Endothelial cell of umbilical vein (primary cell): ENCODE results near the gene PSME3IP1. TPM values are rescaled to one million over a fixed set of nuclear protein-coding genes. Genes with fewer than 3 reads are reported as not detected.

Experiments
- BruUV-seq: library from RNA; stranded (reverse); fragments of 400-500 nt; replicated peaks from 2 replicates; lab custom pipeline; 2021; lab: Mats Ljungman, UMichigan
- CTCF ChIA-PET: fragments of 300-600, 350-600 bp; sonication (Branson Sonifier 250); formaldehyde crosslinking; loops from one replicate; lab custom pipeline; 2021; ENCODE audit warnings: antibody characterized with exemption, inconsistent platforms; lab: Charles Lee
- POLR2A ChIA-PET: fragments of 300-600, 350-600 bp; sonication (Branson Sonifier 250); formaldehyde crosslinking; loops from one replicate; lab custom pipeline; 2021; ENCODE audit warnings: antibody characterized with exemption, inconsistent platforms; lab: Charles Lee
- DNase-seq: peaks from one replicate; pipeline ENCODE4 v3.0.0-alpha.2; 2011; ENCODE audit warnings: low read depth, low spot score
- FAIRE-seq: peaks from 2 replicates; lab custom pipeline; 2011; peaks lifted over from hg19 to GRCh38; lab: Jason Lieb, UNC
- H2AFZ ChIP-seq: 2 replicates; pipeline ENCODE4 v1.6.0; 2012; ENCODE audit warnings: low read depth, low read length, control low read depth, inconsistent platforms
- H3K27ac ChIP-seq: 2 replicates; pipeline ENCODE4 v1.5.1; 2011; ENCODE audit warnings: low read depth, mild to moderate bottlenecking, control low read depth, low read length, moderate library complexity; ENCODE audit not compliant: insufficient read depth
- H3K27me3 ChIP-seq, 2 experiments: 2 replicates each; pipeline versions ENCODE4 v1.6.0 to v1.6.1; 2011; ENCODE audit warnings: low read length in 2 of 2, mixed read lengths in 1 of 2; ENCODE audit not compliant: control insufficient read depth in 2 of 2, insufficient read depth in 2 of 2
- H3K36me3 ChIP-seq, 2 experiments: 2 replicates in 1 of 2; 3 replicates in 1 of 2; pipeline ENCODE4 v1.5.1; 2011; ENCODE audit warnings: low read length in 2 of 2, mild to moderate bottlenecking in 1 of 2, moderate library complexity in 1 of 2; ENCODE audit not compliant: control insufficient read depth in 2 of 2, insufficient read depth in 2 of 2; ENCODE audit errors: extremely low read depth in 1 of 2
- H3K4me1 ChIP-seq: 3 replicates; pipeline ENCODE4 v1.5.1; 2011; ENCODE audit warnings: mild to moderate bottlenecking, low read length; ENCODE audit not compliant: control insufficient read depth, insufficient read depth; ENCODE audit errors: extremely low read depth
- H3K4me2 ChIP-seq: 2 replicates; pipeline ENCODE4 v1.6.1; 2011; ENCODE audit warnings: low read length, control low read depth, mixed read lengths; ENCODE audit not compliant: insufficient read depth
- H3K4me3 ChIP-seq, 3 experiments: fragments of 200-600 bp in 1 of 3; sonication (generic), shearing (Covaris generic) in 1 of 3; replicated peaks in 1 of 3; 2 replicates each; pipeline ENCODE4 v1.5.1; 2011 to 2016; ENCODE audit warnings: control low read depth in 3 of 3, low read length in 3 of 3, mild to moderate bottlenecking in 2 of 3, inconsistent platforms in 1 of 3, low read depth in 1 of 3, moderate library complexity in 1 of 3; ENCODE audit not compliant: insufficient read depth in 1 of 3
- H3K79me2 ChIP-seq: 2 replicates; pipeline ENCODE4 v1.6.0; 2012; ENCODE audit warnings: low read length, inconsistent platforms; ENCODE audit not compliant: control insufficient read depth, insufficient read depth
- H3K9ac ChIP-seq: replicated peaks from 2 replicates; pipeline ENCODE3; 2011; ENCODE audit warnings: low read length, control low read depth; ENCODE audit not compliant: insufficient read depth; ENCODE audit errors: extremely low read depth
- H3K9me1 ChIP-seq: replicated peaks from 3 replicates; pipeline ENCODE4 v1.6.0; 2011; ENCODE audit warnings: mild to moderate bottlenecking, low read length; ENCODE audit not compliant: control insufficient read depth, insufficient read depth; ENCODE audit errors: extremely low read depth
- H3K9me3 ChIP-seq: replicated peaks from 2 replicates; pipeline ENCODE4 v1.5.1; 2012; ENCODE audit warnings: low read length, inconsistent platforms; ENCODE audit not compliant: control insufficient read depth, insufficient read depth
- H4K20me1 ChIP-seq: replicated peaks from 2 replicates; pipeline ENCODE3; 2011; ENCODE audit warnings: mild to moderate bottlenecking, low read length; ENCODE audit not compliant: control insufficient read depth, insufficient read depth; ENCODE audit errors: extremely low read depth
- EZH2 ChIP-seq: IDR thresholded peaks from 2 replicates; pipeline ENCODE4 v1.6.1; 2012; ENCODE audit warnings: borderline replicate concordance, low read depth, mild to moderate bottlenecking, moderate library complexity, low read length, inconsistent platforms; ENCODE audit not compliant: severe bottlenecking
- FOS ChIP-seq: IDR thresholded peaks from 2 replicates; pipeline ENCODE4 v1.6.1; 2011; ENCODE audit warnings: mild to moderate bottlenecking, low read length, moderate library complexity, borderline replicate concordance; ENCODE audit not compliant: insufficient read depth
- GATA2 ChIP-seq: IDR thresholded peaks from 2 replicates; pipeline ENCODE4 v1.7.0; 2011; ENCODE audit warnings: low read depth, mild to moderate bottlenecking, moderate library complexity, mixed read lengths, low read length; ENCODE audit not compliant: insufficient read length, insufficient read depth
- JUN ChIP-seq: IDR thresholded peaks from 2 replicates; pipeline ENCODE4 v1.6.1; 2011; ENCODE audit warnings: borderline replicate concordance, low read depth; ENCODE audit not compliant: insufficient read length, insufficient read depth
- MYC ChIP-seq: IDR thresholded peaks from one replicate; pipeline ENCODE4 v1.6.1; 2011; ENCODE audit warnings: mild to moderate bottlenecking, low read depth, low read length
- POLR2A ChIP-seq: IDR thresholded peaks from 2 replicates; pipeline ENCODE4 v1.6.1; 2012; ENCODE audit warnings: low read depth, mild to moderate bottlenecking, control low read depth, low read length
- POLR2AphosphoS5 ChIP-seq: IDR thresholded peaks from 2 replicates; pipeline ENCODE4 v1.6.1; 2012; ENCODE audit warnings: low read depth, mild to moderate bottlenecking, control low read depth, low read length, moderate library complexity; ENCODE audit not compliant: insufficient read depth
- dilution Hi-C: fragments of 300-500 bp; cut with MboI; formaldehyde crosslinking; loops from one replicate; pipeline ENCODE4 v1.15.0; 2019; ENCODE audit warnings: low sequenced_read_pairs; ENCODE audit not compliant: extremely low pct_ligation_motif_present
- intact Hi-C: fragments of 100-400 bp; cut with micrococcal nuclease; formaldehyde crosslinking; loops from one replicate; pipeline ENCODE4 v1.10.0; 2022
- polyA plus RNA-seq, 4 experiments: library from polyadenylated mRNA; depleted of rRNA in 3 of 4; stranded (reverse) in 3 of 4; unstranded in 1 of 4; fragments of >200 nt; gene quantifications; 2 replicates each; pipeline versions ENCODE4 v1.2.1 to v1.2.3, GENCODE V29; 2011 to 2012; ENCODE audit warnings: missing spikeins in 1 of 4
- total RNA-seq: library from RNA; stranded (reverse); gene quantifications from 2 replicates; pipeline ENCODE4 v1.2.3, GENCODE V29; 2021
- TF ChIP-seq, protein P1 (sequence below), 2 donors: IDR thresholded peaks; 1 replicate in 1 of 2; 2 replicates in 1 of 2; pipeline ENCODE4 v1.5.1; 2011; ENCODE audit warnings: low read length in 2 of 2, mild to moderate bottlenecking in 2 of 2, moderate library complexity in 2 of 2, control low read depth in 1 of 2, inconsistent platforms in 1 of 2, low read depth in 1 of 2; ENCODE audit not compliant: insufficient read depth in 1 of 2; ENCODE audit errors: extremely low read depth in 1 of 2
- TF ChIP-seq, protein P2 (sequence below): IDR thresholded peaks from 2 replicates; pipeline ENCODE4 v1.6.1; 2011; ENCODE audit not compliant: insufficient read depth, insufficient read length

The PSME3IP1 gene
- total and polyA plus RNA-seq, 2 donors (not counting 3 experiments of a cell fraction or from before 2014, with no cell fraction given): 86.2 to 91.8 TPM

DNA sequence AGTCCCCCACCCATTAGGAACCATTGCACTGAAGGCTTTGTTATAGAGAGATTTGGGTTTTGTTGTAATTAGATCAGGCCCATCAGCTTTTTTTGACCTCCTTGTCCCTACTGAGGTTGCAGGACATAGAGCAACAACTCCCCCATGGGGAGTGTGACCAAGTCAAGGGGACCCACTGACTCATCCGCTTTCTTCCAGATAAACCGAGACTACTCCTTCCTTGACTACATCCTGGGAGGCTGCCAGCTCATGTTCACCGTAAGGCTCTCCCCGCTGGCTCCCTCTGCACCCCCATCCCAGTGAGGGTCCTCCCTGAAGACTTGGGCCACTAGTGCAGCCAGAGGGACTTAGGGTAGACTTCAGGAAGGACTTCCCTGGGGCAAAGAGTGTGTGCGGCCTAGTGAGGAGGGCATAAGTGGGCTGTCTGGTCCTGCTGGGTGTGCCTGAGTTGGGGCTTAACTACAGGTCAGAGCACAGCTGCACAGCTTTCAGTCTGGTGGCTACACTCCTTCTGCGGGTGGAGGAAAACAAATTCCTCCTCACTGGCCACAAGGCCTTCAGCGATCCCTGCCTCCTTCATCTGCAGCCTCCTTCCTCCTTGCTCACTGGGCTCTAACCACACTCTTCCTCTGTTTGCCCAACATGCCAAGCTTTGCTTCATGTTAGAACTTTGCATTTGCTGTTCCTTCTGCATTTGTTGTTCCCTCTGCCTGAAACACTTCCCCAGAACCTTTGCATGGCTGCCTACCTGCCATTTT, 62.4 kb downstream of the PSME3IP1 start:
- CTCF ChIA-PET: interaction anchor here (0.7 to 0.8 kb wide), 3 partner anchors 16 to 31 kb away, joined by 3 read pairs; partner anchors contain the start of gene CPNE2
- Histone ChIP-seq H4K20me1 (no peaks in the 10 kb centered on the region), H3K9ac (no peak overlapping the region), H3K4me1 (no peaks in the 10 kb centered on the region), H3K9me1 (no peaks in the 10 kb centered on the region), H3K9me3 (no peaks in the 10 kb centered on the region), H3K27ac (no peak overlapping the region), H3K27me3 (no peaks in the 10 kb centered on the region), H3K36me3 (peaks cover 6 to 35% of the 10 kb centered on the region in 2 experiments), H3K4me2 (no peak overlapping the region), H3K4me3 (no peak overlapping the region), H3K79me2 (no peaks in the 10 kb centered on the region), H2AFZ (no peak overlapping the region)
- BruUV-seq: no TSS peak
- dilution Hi-C loops: no loop called here
- TF ChIP-seq JUN (no peak), EZH2 (no peak), POLR2AphosphoS5 (no peak), FOS (no peak), POLR2A (no peak), MYC (no peak), GATA2 (no peak)
- TF ChIP-seq, protein P1, sequence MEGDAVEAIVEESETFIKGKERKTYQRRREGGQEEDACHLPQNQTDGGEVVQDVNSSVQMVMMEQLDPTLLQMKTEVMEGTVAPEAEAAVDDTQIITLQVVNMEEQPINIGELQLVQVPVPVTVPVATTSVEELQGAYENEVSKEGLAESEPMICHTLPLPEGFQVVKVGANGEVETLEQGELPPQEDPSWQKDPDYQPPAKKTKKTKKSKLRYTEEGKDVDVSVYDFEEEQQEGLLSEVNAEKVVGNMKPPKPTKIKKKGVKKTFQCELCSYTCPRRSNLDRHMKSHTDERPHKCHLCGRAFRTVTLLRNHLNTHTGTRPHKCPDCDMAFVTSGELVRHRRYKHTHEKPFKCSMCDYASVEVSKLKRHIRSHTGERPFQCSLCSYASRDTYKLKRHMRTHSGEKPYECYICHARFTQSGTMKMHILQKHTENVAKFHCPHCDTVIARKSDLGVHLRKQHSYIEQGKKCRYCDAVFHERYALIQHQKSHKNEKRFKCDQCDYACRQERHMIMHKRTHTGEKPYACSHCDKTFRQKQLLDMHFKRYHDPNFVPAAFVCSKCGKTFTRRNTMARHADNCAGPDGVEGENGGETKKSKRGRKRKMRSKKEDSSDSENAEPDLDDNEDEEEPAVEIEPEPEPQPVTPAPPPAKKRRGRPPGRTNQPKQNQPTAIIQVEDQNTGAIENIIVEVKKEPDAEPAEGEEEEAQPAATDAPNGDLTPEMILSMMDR (IDR thresholded peaks at IDR 0.05; ENCODE audit: extremely low read depth in 1 of 2, insufficient read depth in 1 of 2, low read depth in 1 of 2, low read length in 2 of 2): no peak
- TF ChIP-seq, protein P2, sequence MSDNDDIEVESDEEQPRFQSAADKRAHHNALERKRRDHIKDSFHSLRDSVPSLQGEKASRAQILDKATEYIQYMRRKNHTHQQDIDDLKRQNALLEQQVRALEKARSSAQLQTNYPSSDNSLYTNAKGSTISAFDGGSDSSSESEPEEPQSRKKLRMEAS: no peak
- intact Hi-C loops: no loop called here
- FAIRE-seq (no peak), DNase-seq (no peak)
- POLR2A ChIA-PET: no interaction called here
